Esophagus squamous epithelium (tissue), 4 donors: Measurements from ENCODE around the gene NOL6.

Source experiments
- CTCF ChIP-seq, 6 experiments: fragments of 450-650 bp in 4 of 6; fragments of 200-600 bp in 2 of 6; sonication (generic) in 2 of 6; IDR thresholded peaks; one replicate each; pipeline ENCODE4 v1.5.1; 2016 to 2019; ENCODE audit warnings: antibody characterized with exemption in 6 of 6, mild to moderate bottlenecking in 4 of 6, moderate library complexity in 4 of 6
- POLR2A ChIP-seq, 4 donors: fragments of 450-650 bp; IDR thresholded peaks; one replicate each; pipeline ENCODE4 v1.6.1; 2017; ENCODE audit warnings: antibody characterized with exemption in 4 of 4, mild to moderate bottlenecking in 4 of 4, moderate library complexity in 3 of 4

- no peak for TF ChIP-seq CTCF (IDR thresholded peaks at IDR 0.05)
- no peak for TF ChIP-seq POLR2A (IDR thresholded peaks at IDR 0.05)
Measured at GRCh38 chr9:33431420-33431819, 42.3 kb downstream of the NOL6 start.
